CD4-positive, alpha-beta T cell treated with Interleukin-17A for 1 hour (primary cell): ENCODE measurements around the gene MAP4.

ENCODE experiments used
- DNase-seq: peaks from one replicate; pipeline ENCODE4 v3.0.0-alpha.2; 2020

Gene MAP4

GRCh38 chr3:47836986-47837385 is 179.2 kb downstream of the MAP4 start:
- DNase-seq, result no peak

GRCh38 chr3:47829482-47829881 is 186.7 kb downstream of the MAP4 start:
- DNase-seq, result peak; percentile 7

- DNase-seq, result no peak
These were observed 190.6 kb downstream of the MAP4 start for GRCh38 chr3:47825590-47825989.

GRCh38 chr3:47824541-47825473 is 191.4 kb downstream of the MAP4 start:
- peak; percentile 80 for DNase-seq

- DNase-seq, result no peak
These were observed 198.6 kb downstream of the MAP4 start for GRCh38 chr3:47817609-47818008.

GRCh38 chr3:47813551-47814177 is 202.6 kb downstream of the MAP4 start:
- no peak for DNase-seq

- no peak for DNase-seq
These were observed 211.6 kb downstream of the MAP4 start for GRCh38 chr3:47804577-47804976.

- DNase-seq, result no peak
These were observed 212.7 kb downstream of the MAP4 start for GRCh38 chr3:47803480-47804025.

GRCh38 chr3:47802734-47803479 is 213.3 kb downstream of the MAP4 start, which contains the start of gene DHX30:
Gene DHX30 (plus strand): TSS chr3:47803138. CDS start chr3:47810684, 7,546 bp downstream.
- DNase-seq, result peak; percentile 88
